HEK293T (cell line): ENCODE measurements around the gene BOC.

Experiments used
- ARNT ChIP-seq: fragments of 450-650 bp; IDR thresholded peaks from 2 replicates; pipeline ENCODE4 v1.6.1; 2017; ENCODE audit warnings: mild to moderate bottlenecking
- ELF4 ChIP-seq: fragments of 450-650 bp; IDR thresholded peaks from 2 replicates; pipeline ENCODE4 v1.6.1; 2017; ENCODE audit warnings: antibody characterized with exemption
- FOXA1 ChIP-seq: fragments of 450-650 bp; IDR thresholded peaks from 2 replicates; pipeline ENCODE4 v1.6.1; 2016; ENCODE audit warnings: mild to moderate bottlenecking
- HDGF ChIP-seq: fragments of 450-650 bp; IDR thresholded peaks from 2 replicates; pipeline ENCODE4 v1.6.1; 2017; ENCODE audit warnings: antibody characterized with exemption, borderline replicate concordance
- L3MBTL2 ChIP-seq: fragments of 450-650 bp; conservative IDR thresholded peaks from 2 replicates; pipeline ENCODE4 v1.6.1; 2016; ENCODE audit warnings: mild to moderate bottlenecking
- PKNOX1 ChIP-seq: fragments of 450-650 bp; IDR thresholded peaks from 2 replicates; pipeline ENCODE4 v1.6.1; 2016
- SP1 ChIP-seq: fragments of 450-650 bp; IDR thresholded peaks from 2 replicates; pipeline ENCODE4 v1.6.1; 2017
- SUZ12 ChIP-seq: fragments of 450-650 bp; IDR thresholded peaks from 2 replicates; pipeline ENCODE4 v1.6.1; 2016; ENCODE audit warnings: mild to moderate bottlenecking
- TARDBP ChIP-seq: fragments of 450-650 bp; IDR thresholded peaks from 2 replicates; pipeline ENCODE4 v1.6.1; 2016

- TF ChIP-seq ELF4 (no peak), PKNOX1 (no peak), SUZ12 (no peak), HDGF (no peak), SP1 (no peak), FOXA1 (no peak), TARDBP (no peak), ARNT (no peak), L3MBTL2 (no peak)
Observed at GRCh38 chr3:113247675-113248458, 36.5 kb downstream of the BOC start.
